ENCODE measurements around the gene ZBTB20. TPM values are rescaled to one million over a fixed set of nuclear protein-coding genes. Genes with fewer than 3 reads are reported as not detected.

The ZBTB20 gene
- total RNA-seq, 2 experiments from 2014 or later: 5.1 to 5.3 TPM

DNA sequence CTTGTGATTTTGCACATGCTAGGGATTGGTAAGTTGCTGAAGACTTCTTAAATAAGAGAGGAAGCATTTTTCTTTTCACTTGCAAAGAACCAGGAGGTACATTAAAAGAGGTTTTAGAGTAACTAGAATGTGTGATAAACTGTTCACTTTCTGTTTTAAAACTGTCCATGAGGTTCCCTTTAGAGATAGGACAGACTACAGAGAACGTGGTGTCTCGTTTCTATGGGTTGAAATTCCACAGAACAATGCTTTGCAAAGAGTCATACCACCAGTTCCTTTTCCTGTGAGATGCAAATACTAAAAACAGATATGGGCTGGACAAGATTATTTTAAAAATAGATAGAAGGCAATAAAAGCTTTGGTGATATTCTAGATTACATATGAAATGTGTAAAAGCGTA lies 480.5 kb downstream of the ZBTB20 start:
- H3K4me3 Mint-ChIP-seq: no peak overlapping the region
- no peak for DNase-seq
- intact Hi-C loops (cut with micrococcal nuclease): no loop called here
- peaks cover 9% of the 10 kb centered on the region for H3K4me1 Mint-ChIP-seq (ENCODE audit: low read depth)
- H3K27ac Mint-ChIP-seq: no peak overlapping the region
- ChIA-PET POLR2A (no interaction called here), CTCF (no interaction called here)
- H3K27me3 Mint-ChIP-seq: no peaks in the 10 kb centered on the region
- peaks cover 8% of the 10 kb centered on the region for H3K36me3 Mint-ChIP-seq (ENCODE audit: low read depth)
- peaks cover 8% of the 10 kb centered on the region for H3K9me3 Mint-ChIP-seq
- ATAC-seq: no peak
- TF ChIP-seq, protein P1, sequence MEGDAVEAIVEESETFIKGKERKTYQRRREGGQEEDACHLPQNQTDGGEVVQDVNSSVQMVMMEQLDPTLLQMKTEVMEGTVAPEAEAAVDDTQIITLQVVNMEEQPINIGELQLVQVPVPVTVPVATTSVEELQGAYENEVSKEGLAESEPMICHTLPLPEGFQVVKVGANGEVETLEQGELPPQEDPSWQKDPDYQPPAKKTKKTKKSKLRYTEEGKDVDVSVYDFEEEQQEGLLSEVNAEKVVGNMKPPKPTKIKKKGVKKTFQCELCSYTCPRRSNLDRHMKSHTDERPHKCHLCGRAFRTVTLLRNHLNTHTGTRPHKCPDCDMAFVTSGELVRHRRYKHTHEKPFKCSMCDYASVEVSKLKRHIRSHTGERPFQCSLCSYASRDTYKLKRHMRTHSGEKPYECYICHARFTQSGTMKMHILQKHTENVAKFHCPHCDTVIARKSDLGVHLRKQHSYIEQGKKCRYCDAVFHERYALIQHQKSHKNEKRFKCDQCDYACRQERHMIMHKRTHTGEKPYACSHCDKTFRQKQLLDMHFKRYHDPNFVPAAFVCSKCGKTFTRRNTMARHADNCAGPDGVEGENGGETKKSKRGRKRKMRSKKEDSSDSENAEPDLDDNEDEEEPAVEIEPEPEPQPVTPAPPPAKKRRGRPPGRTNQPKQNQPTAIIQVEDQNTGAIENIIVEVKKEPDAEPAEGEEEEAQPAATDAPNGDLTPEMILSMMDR (IDR thresholded peaks at IDR 0.05): no peak

DNA sequence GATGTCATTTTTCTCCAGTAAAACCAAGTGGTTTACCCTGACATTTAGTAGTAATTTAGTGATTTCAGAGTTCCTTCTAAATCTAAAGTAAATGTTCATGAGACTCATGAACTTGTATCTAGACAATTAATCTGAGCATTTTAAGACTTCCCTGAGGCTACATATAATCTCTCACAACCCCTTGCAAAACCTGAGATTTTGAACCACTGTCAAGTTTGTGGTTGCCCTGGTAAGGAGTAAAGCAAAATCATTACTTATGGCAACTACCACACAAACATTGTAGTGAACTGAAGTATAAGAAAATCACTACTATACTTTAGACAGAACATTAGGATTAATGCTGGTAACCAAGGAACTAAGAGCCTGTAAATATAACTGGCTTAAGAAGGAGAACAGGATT lies 483.1 kb downstream of the ZBTB20 start:
- Mint-ChIP-seq H3K4me1 (ENCODE audit: low read depth) (peaks cover 2% of the 10 kb centered on the region), H3K27ac (no peak overlapping the region), H3K4me3 (no peak overlapping the region), H3K36me3 (ENCODE audit: low read depth) (peaks cover 11% of the 10 kb centered on the region), H3K27me3 (no peaks in the 10 kb centered on the region), H3K9me3 (peaks cover 8% of the 10 kb centered on the region)
- ATAC-seq: no peak
- TF ChIP-seq, protein P1 (IDR thresholded peaks at IDR 0.05): no peak
- ChIA-PET CTCF (no interaction called here), POLR2A (no interaction called here)
- no peak for DNase-seq
- intact Hi-C loops (cut with micrococcal nuclease): no loop called here

DNA sequence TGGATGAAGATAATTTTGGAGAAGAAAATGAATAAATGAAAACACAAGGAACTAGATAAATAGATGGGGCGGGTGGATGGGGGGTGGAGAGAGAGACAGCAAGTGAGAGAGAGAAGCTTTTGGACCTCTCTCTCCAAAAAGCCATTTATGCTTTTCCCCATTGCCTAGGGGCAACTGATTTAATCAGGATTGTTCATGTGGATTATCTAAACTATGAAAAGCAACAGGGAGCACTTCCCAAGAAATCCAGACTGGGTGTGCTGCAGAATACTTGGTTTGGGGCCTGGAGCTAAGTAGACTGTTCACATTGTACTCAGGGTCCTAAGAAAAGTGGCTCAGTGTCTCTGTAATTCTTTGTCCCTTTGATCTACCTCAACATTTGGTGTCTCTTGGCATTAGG lies 486.3 kb downstream of the ZBTB20 start:
- DNase-seq (no peak), ATAC-seq (no peak)
- H3K4me1 Mint-ChIP-seq (ENCODE audit: low read depth): no peaks in the 10 kb centered on the region
- peaks cover 11% of the 10 kb centered on the region for H3K36me3 Mint-ChIP-seq (ENCODE audit: low read depth)
- no peak overlapping the region for H3K27ac Mint-ChIP-seq
- intact Hi-C loops (cut with micrococcal nuclease): no loop called here
- peaks cover 8% of the 10 kb centered on the region for H3K9me3 Mint-ChIP-seq
- H3K27me3 Mint-ChIP-seq: no peaks in the 10 kb centered on the region
- CTCF ChIA-PET: no interaction called here
- POLR2A ChIA-PET: no interaction called here
- TF ChIP-seq, protein P1 (IDR thresholded peaks at IDR 0.05): no peak
- no peak overlapping the region for H3K4me3 Mint-ChIP-seq

DNA sequence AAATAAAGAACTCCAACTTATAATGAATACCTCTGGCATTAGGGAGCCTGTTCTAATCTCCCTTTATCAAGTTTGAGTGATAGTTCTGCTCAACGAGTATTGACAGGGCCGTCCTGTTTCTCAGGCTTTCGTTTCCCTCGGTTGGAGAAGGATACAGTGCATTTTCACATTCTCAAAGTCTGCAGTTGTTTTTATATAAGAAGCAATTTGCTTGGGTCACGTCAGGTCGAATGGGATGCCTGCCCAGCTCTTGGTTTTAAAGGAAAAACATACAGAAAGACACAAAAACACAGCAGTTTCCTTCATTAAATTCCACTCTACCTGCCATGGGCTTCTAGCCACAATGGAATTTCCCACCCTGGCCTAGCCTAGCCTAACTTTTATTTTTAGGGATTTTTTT lies 487.0 kb downstream of the ZBTB20 start:
- Mint-ChIP-seq H3K27me3 (no peaks in the 10 kb centered on the region), H3K4me1 (ENCODE audit: low read depth) (no peaks in the 10 kb centered on the region), H3K36me3 (ENCODE audit: low read depth) (peaks cover 11% of the 10 kb centered on the region), H3K4me3 (no peak overlapping the region), H3K9me3 (peaks cover 8% of the 10 kb centered on the region), H3K27ac (no peak overlapping the region)
- TF ChIP-seq, protein P1 (IDR thresholded peaks at IDR 0.05): no peak
- ChIA-PET POLR2A (no interaction called here), CTCF (no interaction called here)
- ATAC-seq: no peak
- intact Hi-C loops (cut with micrococcal nuclease): no loop called here
- no peak for DNase-seq

DNA sequence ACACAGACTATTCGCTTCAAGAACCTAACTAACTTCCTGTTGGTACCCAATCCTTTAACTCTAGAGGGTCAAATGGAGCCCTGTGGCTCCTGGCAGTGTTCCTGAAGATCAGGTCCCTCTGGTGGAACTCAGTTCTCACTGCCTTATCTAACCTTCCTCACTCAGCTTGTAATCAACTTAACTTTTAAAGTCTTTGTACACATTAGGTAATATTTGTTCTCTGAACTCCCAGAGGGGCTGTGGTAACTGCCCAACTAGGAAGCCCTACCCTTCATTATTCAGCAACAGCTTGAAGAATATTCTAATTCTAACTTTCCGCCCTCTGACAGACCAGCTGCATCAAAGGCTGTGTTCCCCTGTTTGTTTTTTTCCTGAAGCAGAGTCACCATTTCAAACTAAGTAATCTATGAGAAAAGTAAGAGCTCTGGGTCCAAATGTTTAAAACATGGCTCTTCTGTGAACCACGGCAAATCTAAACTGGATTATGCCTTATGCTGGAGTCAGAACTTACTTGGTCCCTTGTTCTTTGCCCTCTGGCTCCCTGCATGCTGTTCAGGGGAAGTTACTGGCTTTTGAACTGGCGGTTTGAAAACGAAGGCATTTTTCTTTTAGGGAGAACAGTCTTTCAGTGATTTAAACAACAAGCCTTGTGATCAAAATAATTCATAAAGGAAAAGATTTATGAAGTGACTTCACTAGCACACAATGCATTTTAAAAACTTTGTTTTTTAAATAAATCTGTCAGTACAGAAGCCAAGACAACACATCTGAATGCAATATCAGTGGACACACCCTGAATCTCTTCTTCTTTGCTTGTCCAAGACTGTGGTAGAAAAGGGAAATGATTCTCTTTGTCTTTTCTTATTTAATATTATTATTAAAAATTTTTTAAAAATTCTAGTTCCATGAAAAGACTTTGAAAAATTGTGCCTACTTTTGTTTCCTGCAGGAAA lies 487.7 kb downstream of the ZBTB20 start:
- TF ChIP-seq, protein P1 (IDR thresholded peaks at IDR 0.05): no peak

More for the DNA sequence above, 487.7 kb downstream of the ZBTB20 start:
- DNase-seq (no peak), ATAC-seq (no peak)
- POLR2A ChIA-PET: no interaction called here
- H3K4me3 Mint-ChIP-seq: no peak overlapping the region
- no peaks in the 10 kb centered on the region for H3K4me1 Mint-ChIP-seq (ENCODE audit: low read depth)
- peaks cover 5% of the 10 kb centered on the region for H3K9me3 Mint-ChIP-seq
- no peaks in the 10 kb centered on the region for H3K27me3 Mint-ChIP-seq
- intact Hi-C loops (cut with micrococcal nuclease): no loop called here
- CTCF ChIA-PET: no interaction called here
- H3K27ac Mint-ChIP-seq: no peak overlapping the region
- peaks cover 9% of the 10 kb centered on the region for H3K36me3 Mint-ChIP-seq (ENCODE audit: low read depth)

Measured in activated CD8-positive, alpha-beta T cell treated with anti-CD3 and anti-CD28 coated beads for 36 hours (primary cell).